Thyroid gland (tissue), 4 donors: Measurements from ENCODE around the gene FMN2. TPM values are rescaled to one million over a fixed set of nuclear protein-coding genes. Genes with fewer than 3 reads are reported as not detected.

Source experiments
- DNase-seq, 2 donors: peaks; one replicate each; pipeline ENCODE4 v3.0.0-alpha.2; 2019
- H3K27ac ChIP-seq, 3 donors: fragments of 200-600 bp; sonication (generic); 1 replicate in 2 of 3; 2 replicates in 1 of 3; pipeline ENCODE4 v1.5.1; 2016 to 2019; ENCODE audit warnings: mild to moderate bottlenecking in 1 of 3, moderate library complexity in 1 of 3
- H3K27me3 ChIP-seq: fragments of 200-600 bp; sonication (generic); one replicate; pipeline ENCODE4 v1.5.1; 2019
- H3K36me3 ChIP-seq, 2 donors: fragments of 200-600 bp; sonication (generic); one replicate each; pipeline ENCODE4 v1.5.1; 2016 to 2019
- H3K4me1 ChIP-seq, 2 donors: fragments of 200-600 bp; sonication (generic); one replicate each; pipeline ENCODE4 v1.5.1; 2017 to 2019
- H3K4me3 ChIP-seq, 3 donors: fragments of 200-600 bp; sonication (generic); replicated peaks in 1 of 3; 1 replicate in 2 of 3; 2 replicates in 1 of 3; pipeline ENCODE4 v1.5.1; 2016; ENCODE audit warnings: mild to moderate bottlenecking in 1 of 3
- H3K9me3 ChIP-seq: fragments of 200-600 bp; sonication (generic); one replicate; pipeline ENCODE4 v1.5.1; 2017
- POLR2A ChIP-seq, 2 donors: fragments of 450-650 bp; IDR thresholded peaks; one replicate each; pipeline ENCODE4 v1.6.1; 2017; ENCODE audit warnings: antibody characterized with exemption in 2 of 2, mild to moderate bottlenecking in 2 of 2, moderate library complexity in 1 of 2
- WGBS, 2 donors: methylation state at CpG; one replicate each; pipeline ENCODE4 v1.1.5; 2017; 5-methylcytosine and 5-hydroxymethylcytosine counted together
- intact Hi-C: fragments of 100-400 bp; cut with DNase I; formaldehyde crosslinking; loops from one replicate; pipeline ENCODE4 v1.15.1; 2023
- total RNA-seq, 4 donors: library from RNA; depleted of rRNA; stranded (reverse); fragments of >200 nt; gene quantifications; one replicate each; pipeline ENCODE4 v1.2.3, GENCODE V29; 2016
- TF ChIP-seq, protein P1 (sequence below), 6 experiments: fragments of 200-600 bp in 3 of 6; fragments of 450-650 bp in 3 of 6; sonication (generic) in 3 of 6; IDR thresholded peaks; one replicate each; pipeline ENCODE4 v1.5.1; 2016 to 2019; ENCODE audit warnings: antibody characterized with exemption in 6 of 6, mild to moderate bottlenecking in 2 of 6, inconsistent platforms in 1 of 6, moderate library complexity in 1 of 6

Gene FMN2
- total RNA-seq, 4 donors from 2014 or later, result 0.78 to 6.2 (median 1.3) TPM; not detected in 1

DNA sequence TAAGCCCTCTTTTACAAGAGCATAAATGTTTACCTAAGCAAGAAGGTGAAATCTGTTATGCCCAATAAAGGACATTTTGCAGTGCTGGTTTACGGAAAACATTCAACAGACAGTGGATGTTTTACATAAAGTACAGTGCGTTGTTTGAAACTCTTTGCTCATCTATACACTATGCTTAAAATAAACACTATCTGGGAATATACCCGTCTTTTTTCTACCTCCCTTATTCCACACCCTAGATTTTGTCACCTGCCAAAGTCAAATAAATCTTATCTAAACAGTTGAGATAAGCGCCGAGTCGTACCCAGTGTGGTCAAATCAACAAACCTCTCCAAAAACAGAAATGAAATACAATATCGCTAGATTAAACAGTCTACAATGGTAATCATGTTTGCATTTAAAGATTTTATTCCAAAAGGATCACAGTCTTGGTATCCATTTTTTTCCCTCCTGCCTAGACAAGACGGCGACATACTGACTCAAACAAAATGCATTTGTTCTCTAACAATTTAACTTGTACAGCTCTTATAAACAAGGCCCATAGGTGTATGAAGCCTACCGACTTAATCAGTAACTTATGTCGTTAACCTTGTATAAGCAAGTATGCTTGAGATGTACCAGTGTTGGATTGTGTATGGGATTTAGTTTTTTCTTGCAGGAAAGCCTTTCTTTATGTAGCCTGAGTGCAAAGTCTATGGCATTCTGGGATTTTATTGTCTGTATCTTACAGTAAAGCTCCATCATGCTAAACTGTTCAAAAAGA, 189.1 kb downstream of the FMN2 start:
- Histone ChIP-seq H3K4me1 (no peaks in the 10 kb centered on the region), H3K27me3 (no peaks in the 10 kb centered on the region), H3K4me3 (no peak overlapping the region), H3K27ac (no peak overlapping the region), H3K9me3 (no peaks in the 10 kb centered on the region), H3K36me3 (no peaks in the 10 kb centered on the region)
- DNase-seq, result no peak
- intact Hi-C loops, result no loop called here
- TF ChIP-seq, protein P1, sequence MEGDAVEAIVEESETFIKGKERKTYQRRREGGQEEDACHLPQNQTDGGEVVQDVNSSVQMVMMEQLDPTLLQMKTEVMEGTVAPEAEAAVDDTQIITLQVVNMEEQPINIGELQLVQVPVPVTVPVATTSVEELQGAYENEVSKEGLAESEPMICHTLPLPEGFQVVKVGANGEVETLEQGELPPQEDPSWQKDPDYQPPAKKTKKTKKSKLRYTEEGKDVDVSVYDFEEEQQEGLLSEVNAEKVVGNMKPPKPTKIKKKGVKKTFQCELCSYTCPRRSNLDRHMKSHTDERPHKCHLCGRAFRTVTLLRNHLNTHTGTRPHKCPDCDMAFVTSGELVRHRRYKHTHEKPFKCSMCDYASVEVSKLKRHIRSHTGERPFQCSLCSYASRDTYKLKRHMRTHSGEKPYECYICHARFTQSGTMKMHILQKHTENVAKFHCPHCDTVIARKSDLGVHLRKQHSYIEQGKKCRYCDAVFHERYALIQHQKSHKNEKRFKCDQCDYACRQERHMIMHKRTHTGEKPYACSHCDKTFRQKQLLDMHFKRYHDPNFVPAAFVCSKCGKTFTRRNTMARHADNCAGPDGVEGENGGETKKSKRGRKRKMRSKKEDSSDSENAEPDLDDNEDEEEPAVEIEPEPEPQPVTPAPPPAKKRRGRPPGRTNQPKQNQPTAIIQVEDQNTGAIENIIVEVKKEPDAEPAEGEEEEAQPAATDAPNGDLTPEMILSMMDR (IDR thresholded peaks at IDR 0.05), result no peak
- TF ChIP-seq POLR2A (IDR thresholded peaks at IDR 0.05), result no peak
- 77 to 83% methylated on average over 11 of the region's 11 CpGs for WGBS, 2 donors

- intact Hi-C loops, result no loop called here
Measured at GRCh38 chr1:240282061-240282830, 190.6 kb downstream of the FMN2 start.

DNA sequence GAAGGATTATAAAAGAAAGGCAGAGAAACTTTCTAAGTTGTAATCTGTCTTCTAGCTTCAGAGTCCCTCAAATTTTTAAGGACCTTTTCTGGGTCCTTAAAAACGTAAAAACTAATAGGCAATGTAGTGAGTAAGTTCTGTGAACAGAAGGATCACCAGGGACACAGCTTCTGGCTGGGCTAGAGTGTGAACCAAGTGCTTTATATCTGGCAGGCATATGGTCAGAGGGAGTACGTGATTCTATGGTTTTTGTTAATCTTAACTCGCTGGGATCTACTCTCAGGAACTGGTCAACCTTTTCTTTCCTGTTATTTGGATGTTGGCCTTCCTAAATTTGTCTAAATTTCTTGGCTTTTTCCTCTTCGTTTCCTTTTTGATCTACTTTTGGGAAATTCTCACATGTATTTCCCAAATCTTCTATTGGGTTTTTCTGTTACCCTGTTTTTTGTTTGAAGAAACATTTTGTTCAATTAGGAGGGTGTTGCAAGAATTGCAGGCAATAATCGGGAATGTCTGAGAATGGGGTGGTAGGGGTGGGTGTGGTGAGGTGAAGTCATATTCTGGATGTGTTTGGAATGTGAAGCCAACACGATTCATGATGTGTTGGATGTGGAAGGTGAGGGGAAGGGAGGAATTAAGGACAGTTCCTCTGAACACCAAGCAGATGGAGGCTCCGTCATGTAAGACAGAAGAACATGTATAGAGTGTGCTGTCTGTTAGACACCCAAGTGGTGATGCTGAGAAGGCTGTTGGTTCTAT, 193.2 kb downstream of the FMN2 start:
- Histone ChIP-seq H3K36me3 (no peaks in the 10 kb centered on the region), H3K4me3 (no peak overlapping the region), H3K4me1 (no peaks in the 10 kb centered on the region), H3K27me3 (no peaks in the 10 kb centered on the region), H3K9me3 (no peaks in the 10 kb centered on the region), H3K27ac (no peak overlapping the region)
- 85 to 89% methylated on average over 7 of the region's 7 CpGs for WGBS, 2 donors
- no peak for DNase-seq
- no peak for TF ChIP-seq POLR2A (IDR thresholded peaks at IDR 0.05)
- TF ChIP-seq, protein P1 (IDR thresholded peaks at IDR 0.05), result no peak
- intact Hi-C loops, result no loop called here

More at GRCh38 chr1:240282061-240282830, 190.6 kb downstream of the FMN2 start:
- Histone ChIP-seq H3K4me1 (no peaks in the 10 kb centered on the region), H3K9me3 (no peaks in the 10 kb centered on the region), H3K36me3 (no peaks in the 10 kb centered on the region), H3K4me3 (no peak overlapping the region), H3K27me3 (no peaks in the 10 kb centered on the region), H3K27ac (no peak overlapping the region)
- DNase-seq, result peak; percentile 30 to 40
- WGBS, 2 donors, result 52 to 53% methylated on average over 7 of the region's 7 CpGs
- no peak for TF ChIP-seq POLR2A (IDR thresholded peaks at IDR 0.05)
- TF ChIP-seq, protein P1 (IDR thresholded peaks at IDR 0.05), result no peak

DNA sequence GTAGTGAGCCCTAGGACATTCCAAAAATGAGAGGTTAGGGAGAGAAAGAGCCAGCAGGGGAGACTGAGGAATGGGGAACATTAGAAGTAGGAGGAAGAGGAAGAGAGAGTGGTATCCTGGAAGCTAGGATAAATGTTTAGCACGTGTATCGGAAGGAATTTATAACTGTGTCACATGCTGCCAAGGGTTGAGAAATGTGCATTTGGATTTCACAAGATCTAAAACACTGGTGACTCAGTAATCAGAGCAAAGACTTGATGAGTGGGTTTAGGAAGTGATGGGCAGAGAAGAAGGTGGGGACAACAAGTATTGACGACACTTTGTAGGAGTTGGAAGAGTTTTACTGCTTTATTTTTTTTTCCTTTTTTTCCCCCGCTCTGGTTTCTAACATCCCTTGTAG, 193.9 kb downstream of the FMN2 start:
- no peak overlapping the region for H3K27ac ChIP-seq
- intact Hi-C loops, result no loop called here

More for the DNA sequence above, 193.9 kb downstream of the FMN2 start:
- 91% methylated on average over 4 of the region's 4 CpGs for WGBS, 2 donors
- no peaks in the 10 kb centered on the region for H3K27me3 ChIP-seq
- H3K4me1 ChIP-seq, result no peaks in the 10 kb centered on the region
- no peak for TF ChIP-seq POLR2A (IDR thresholded peaks at IDR 0.05)
- TF ChIP-seq, protein P1 (IDR thresholded peaks at IDR 0.05), result no peak
- H3K36me3 ChIP-seq, result no peaks in the 10 kb centered on the region
- no peak for DNase-seq
- H3K9me3 ChIP-seq, result no peaks in the 10 kb centered on the region
- H3K4me3 ChIP-seq, result no peak overlapping the region
